NB4 (cell line): ENCODE data around the gene PRKCE.

Experiments used
- POLR2A ChIP-seq: IDR thresholded peaks from 2 replicates; pipeline ENCODE4 v1.6.1; 2011; ENCODE audit warnings: mild to moderate bottlenecking; ENCODE audit not compliant: insufficient read length; ENCODE audit errors: extremely low read depth
- TF ChIP-seq, protein P1 (sequence below): IDR thresholded peaks from one replicate; pipeline ENCODE4 v1.5.1; 2012; ENCODE audit warnings: low read depth, low read length

GRCh38 chr2:46050489-46050888, 399.0 kb downstream of the PRKCE start:
- TF ChIP-seq, protein P1, sequence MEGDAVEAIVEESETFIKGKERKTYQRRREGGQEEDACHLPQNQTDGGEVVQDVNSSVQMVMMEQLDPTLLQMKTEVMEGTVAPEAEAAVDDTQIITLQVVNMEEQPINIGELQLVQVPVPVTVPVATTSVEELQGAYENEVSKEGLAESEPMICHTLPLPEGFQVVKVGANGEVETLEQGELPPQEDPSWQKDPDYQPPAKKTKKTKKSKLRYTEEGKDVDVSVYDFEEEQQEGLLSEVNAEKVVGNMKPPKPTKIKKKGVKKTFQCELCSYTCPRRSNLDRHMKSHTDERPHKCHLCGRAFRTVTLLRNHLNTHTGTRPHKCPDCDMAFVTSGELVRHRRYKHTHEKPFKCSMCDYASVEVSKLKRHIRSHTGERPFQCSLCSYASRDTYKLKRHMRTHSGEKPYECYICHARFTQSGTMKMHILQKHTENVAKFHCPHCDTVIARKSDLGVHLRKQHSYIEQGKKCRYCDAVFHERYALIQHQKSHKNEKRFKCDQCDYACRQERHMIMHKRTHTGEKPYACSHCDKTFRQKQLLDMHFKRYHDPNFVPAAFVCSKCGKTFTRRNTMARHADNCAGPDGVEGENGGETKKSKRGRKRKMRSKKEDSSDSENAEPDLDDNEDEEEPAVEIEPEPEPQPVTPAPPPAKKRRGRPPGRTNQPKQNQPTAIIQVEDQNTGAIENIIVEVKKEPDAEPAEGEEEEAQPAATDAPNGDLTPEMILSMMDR = no peak
- no peak for TF ChIP-seq POLR2A
